ENCODE data around the gene ZIC5. TPM values are rescaled to one million over a fixed set of nuclear protein-coding genes. Genes with fewer than 3 reads are reported as not detected.

ZIC5 gene
- total and polyA plus RNA-seq, 8 donors: not detected

DNA sequence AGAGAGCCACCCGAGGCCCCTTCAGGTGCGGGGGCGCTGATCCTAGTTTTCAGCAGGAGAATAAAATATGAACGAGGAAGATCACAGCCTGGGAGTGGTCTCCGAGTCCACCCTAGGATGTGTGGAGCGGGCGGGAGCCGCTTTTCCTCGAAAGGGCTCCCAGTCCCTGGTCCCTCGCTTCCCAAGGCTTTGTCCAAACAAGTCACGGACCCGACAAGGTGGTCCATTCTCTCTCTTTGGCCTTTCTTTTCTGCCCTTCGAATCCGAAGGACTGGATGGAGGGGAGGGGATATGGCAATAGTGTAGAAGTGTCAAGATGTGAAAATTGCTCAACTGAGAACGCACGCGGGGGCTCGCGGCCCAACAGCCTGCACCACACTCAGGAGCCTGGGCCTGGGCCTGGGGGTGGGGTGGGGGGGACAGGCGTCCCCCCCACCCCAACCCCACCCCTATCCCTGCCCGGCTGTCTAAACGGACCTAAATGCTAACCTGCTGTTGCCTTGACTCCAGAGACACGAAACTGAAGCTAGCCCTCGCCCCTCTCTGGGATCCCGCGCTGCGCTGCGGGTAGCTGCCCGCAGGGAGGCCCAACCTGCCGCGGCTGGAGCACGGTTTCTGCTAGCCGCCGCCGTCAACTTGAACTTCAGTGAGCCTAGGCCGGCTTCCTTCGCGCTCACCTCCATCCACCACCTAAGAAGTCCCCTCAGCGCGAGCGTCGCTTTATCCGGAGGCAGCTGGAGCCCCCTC, 17.1 kb upstream of the ZIC5 start:
- intact Hi-C loops (cut with DNase I; ENCODE audit: low total_unique reads): no loop called here
- Histone ChIP-seq H3K9me3 (peaks cover 0 to 33% (median 3%) of the 10 kb centered on the region in 4 donors), H3K4me3 (no peak overlapping the region), H3K36me3 (no peaks in the 10 kb centered on the region), H3K27me3 (peaks cover 73 to 100% (median 99%) of the 10 kb centered on the region in 3 donors), H3K27ac (no peak overlapping the region), H3K4me1 (peaks cover 7 to 39% (median 32%) of the 10 kb centered on the region in 4 donors)
- WGBS, 5 donors: 7 to 12% (median 10%) methylated on average over 31 to 43 of the region's 43 CpGs
- TF ChIP-seq POLR2A (IDR thresholded peaks at IDR 0.05) (no peak), EP300 (IDR thresholded peaks at IDR 0.05) (no peak), POLR2AphosphoS5 (IDR thresholded peaks at IDR 0.05) (no peak)
- TF ChIP-seq, protein P1, sequence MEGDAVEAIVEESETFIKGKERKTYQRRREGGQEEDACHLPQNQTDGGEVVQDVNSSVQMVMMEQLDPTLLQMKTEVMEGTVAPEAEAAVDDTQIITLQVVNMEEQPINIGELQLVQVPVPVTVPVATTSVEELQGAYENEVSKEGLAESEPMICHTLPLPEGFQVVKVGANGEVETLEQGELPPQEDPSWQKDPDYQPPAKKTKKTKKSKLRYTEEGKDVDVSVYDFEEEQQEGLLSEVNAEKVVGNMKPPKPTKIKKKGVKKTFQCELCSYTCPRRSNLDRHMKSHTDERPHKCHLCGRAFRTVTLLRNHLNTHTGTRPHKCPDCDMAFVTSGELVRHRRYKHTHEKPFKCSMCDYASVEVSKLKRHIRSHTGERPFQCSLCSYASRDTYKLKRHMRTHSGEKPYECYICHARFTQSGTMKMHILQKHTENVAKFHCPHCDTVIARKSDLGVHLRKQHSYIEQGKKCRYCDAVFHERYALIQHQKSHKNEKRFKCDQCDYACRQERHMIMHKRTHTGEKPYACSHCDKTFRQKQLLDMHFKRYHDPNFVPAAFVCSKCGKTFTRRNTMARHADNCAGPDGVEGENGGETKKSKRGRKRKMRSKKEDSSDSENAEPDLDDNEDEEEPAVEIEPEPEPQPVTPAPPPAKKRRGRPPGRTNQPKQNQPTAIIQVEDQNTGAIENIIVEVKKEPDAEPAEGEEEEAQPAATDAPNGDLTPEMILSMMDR (IDR thresholded peaks at IDR 0.05): no peak
- DNase-seq: peak in 1 of 2 donors; percentile 13

DNA sequence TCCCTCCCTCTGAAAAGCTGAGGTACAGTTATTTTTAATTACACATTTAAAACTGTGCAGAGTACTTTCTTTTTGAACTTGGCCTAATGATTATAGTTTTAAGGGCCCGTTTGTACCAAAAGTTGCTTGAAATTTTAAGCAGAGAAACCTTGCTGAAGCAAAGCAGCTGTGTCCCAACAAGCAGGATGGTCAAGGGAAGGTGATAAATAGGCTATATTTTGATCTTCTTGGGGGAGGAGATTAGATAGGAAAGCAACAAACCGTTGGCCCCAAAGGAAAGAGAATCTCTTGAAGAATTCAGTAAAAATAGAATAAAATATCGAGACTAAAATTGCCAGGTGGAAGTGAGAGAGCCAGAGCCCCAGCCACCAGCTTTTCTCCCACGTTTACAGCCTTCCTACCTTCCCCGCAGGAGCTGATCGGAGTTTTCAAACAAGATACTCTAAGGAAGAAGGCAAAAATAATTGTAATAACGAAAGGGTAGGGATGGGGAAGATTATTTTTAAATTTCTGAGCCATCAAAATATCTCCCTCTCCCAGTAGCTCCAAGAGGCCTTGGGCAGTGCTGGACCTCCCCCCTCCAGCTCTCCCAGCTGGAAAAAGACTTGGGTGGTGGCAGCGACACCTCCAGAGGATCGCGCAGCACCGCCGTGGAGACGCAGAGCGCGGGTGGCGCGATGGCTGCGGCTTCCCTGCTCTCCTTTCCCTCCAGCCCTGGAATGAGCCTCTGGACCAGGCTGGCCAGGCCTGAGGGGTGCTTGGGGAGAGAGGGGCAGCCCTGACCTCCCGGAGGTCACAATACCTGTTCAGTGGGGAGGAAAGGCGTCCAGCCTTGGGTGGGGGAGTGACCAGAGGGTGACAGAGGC, 15.8 kb upstream of the ZIC5 start:
- intact Hi-C loops (cut with DNase I; ENCODE audit: low total_unique reads): no loop called here

DNA sequence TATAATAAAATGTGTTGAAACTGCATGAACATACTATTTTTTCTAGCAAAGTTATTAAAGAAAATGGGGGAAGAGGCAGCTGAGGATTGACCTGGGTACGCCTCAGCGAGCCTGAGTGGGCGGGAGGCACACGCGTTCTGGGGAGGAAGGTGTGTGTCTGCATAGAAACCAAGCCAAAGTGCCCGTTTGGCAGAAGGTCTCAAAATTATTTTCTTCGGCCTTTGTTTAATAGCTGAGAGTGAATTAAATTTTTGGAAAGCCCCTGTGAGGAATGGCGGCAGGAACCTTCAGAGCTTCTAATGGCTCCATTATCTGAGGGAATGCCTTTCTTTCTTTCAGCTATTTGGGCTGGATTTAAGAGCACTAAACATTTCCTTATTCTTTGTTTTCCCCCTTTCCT, 15.2 kb upstream of the ZIC5 start:
- H3K27me3 ChIP-seq: peaks cover 82 to 100% (median 99%) of the 10 kb centered on the region in 3 donors
- DNase-seq: peak in 1 of 2 donors; percentile 10
- H3K27ac ChIP-seq: no peak overlapping the region
- TF ChIP-seq, protein P1 (IDR thresholded peaks at IDR 0.05): no peak
- TF ChIP-seq POLR2A (IDR thresholded peaks at IDR 0.05): no peak
- H3K4me1 ChIP-seq: peaks cover 15 to 52% (median 45%) of the 10 kb centered on the region in 4 donors
- WGBS, 5 donors: 32 to 38% (median 35%) methylated on average over 8 of the region's 8 CpGs
- H3K36me3 ChIP-seq: no peaks in the 10 kb centered on the region
- no peak overlapping the region for H3K4me3 ChIP-seq
- intact Hi-C loops (cut with DNase I; ENCODE audit: low total_unique reads): no loop called here
- peaks cover 0 to 47% (median 10%) of the 10 kb centered on the region in 4 donors for H3K9me3 ChIP-seq

More for the DNA sequence above, 15.8 kb upstream of the ZIC5 start:
- Histone ChIP-seq H3K4me1 (peaks cover 8 to 47% (median 39%) of the 10 kb centered on the region in 4 donors), H3K27ac (no peak overlapping the region), H3K36me3 (no peaks in the 10 kb centered on the region), H3K4me3 (no peak overlapping the region), H3K9me3 (peaks cover 0 to 46% (median 10%) of the 10 kb centered on the region in 4 donors), H3K27me3 (peaks cover 84 to 100% (median 99%) of the 10 kb centered on the region in 3 donors)
- DNase-seq: peak in 1 of 2 donors; percentile 14
- 8 to 29% (median 20%) methylated on average over 19 to 20 of the region's 20 CpGs for WGBS, 5 donors
- no peak for TF ChIP-seq POLR2AphosphoS5 (IDR thresholded peaks at IDR 0.05)
- TF ChIP-seq, protein P1 (IDR thresholded peaks at IDR 0.05): no peak
- no peak for TF ChIP-seq EP300 (IDR thresholded peaks at IDR 0.05)
- no peak for TF ChIP-seq POLR2A (IDR thresholded peaks at IDR 0.05)

DNA sequence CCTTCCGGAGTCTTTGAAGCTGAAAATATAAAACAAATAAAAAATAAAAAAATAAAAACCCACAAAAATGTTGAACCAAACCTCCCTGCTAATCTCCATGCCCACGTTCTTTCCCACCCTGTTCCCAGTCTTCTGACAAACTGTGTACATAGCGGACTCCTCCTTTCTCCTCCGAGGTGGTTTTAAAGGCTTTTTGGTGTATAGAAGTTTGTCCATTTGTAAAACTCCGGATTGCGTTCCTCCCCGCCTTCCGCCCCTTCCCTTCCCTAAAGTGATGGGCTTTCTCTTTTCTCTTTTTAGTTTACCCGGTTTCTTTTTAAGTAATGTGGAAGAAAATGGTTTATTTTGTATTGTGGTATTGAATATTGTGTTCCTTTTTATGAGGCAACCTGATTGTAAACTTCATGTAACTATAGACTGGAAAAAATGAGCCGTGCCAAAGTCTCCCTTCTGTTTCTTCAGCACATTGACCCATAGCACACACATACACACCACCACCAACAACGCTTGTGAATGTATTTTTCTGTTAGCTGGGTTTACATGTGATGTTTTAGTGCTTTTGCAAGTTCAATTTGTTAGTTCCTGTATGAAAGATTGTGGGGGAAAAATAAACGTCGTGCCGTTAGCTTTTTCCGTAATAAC, 14.4 kb upstream of the ZIC5 start:
- 24 to 35% (median 31%) methylated on average over 15 of the region's 15 CpGs for WGBS, 5 donors
- H3K9me3 ChIP-seq: peaks cover 0 to 41% (median 10%) of the 10 kb centered on the region in 4 donors
- H3K4me1 ChIP-seq: peaks cover 22 to 52% (median 48%) of the 10 kb centered on the region in 4 donors
- intact Hi-C loops (cut with DNase I; ENCODE audit: low total_unique reads): no loop called here
- H3K4me3 ChIP-seq: no peak overlapping the region
- TF ChIP-seq POLR2A (IDR thresholded peaks at IDR 0.05): no peak
- TF ChIP-seq, protein P1 (IDR thresholded peaks at IDR 0.05): no peak
- TF ChIP-seq EP300 (IDR thresholded peaks at IDR 0.05): no peak
- TF ChIP-seq POLR2AphosphoS5 (IDR thresholded peaks at IDR 0.05): no peak
- H3K27me3 ChIP-seq: peaks cover 81 to 100% (median 99%) of the 10 kb centered on the region in 3 donors
- DNase-seq: peak in 1 of 2 donors; percentile 24
- H3K36me3 ChIP-seq: no peaks in the 10 kb centered on the region
- H3K27ac ChIP-seq: no peak overlapping the region
